ENCODE measurements around the gene TGIF1. TPM values are rescaled to one million over a fixed set of nuclear protein-coding genes. Genes with fewer than 3 reads are reported as not detected.
A peak's percentile ranks its signal among the peaks of the same experiment; 100 is the strongest.

The TGIF1 gene
- total and polyA plus RNA-seq, 9 of the 15 experiments (the other 6 are each of a cell fraction or from before 2014, with no cell fraction given), result 16.1 to 77.7 (median 44.6) TPM

GRCh38 chr18:3447895-3448837 lies 1.8 kb upstream of the TGIF1 start (continued):
- no peak for TF ChIP-seq CHD7 (IDR thresholded peaks at IDR 0.05; ENCODE audit: low read depth, low read length)
- TF ChIP-seq ZNF717 (CRISPR knock-in tag; IDR thresholded peaks at IDR 0.05), result no peak
- TF ChIP-seq KLF10 (CRISPR knock-in tag; IDR thresholded peaks at IDR 0.05), result no peak
- TF ChIP-seq MXI1 (IDR thresholded peaks at IDR 0.05; ENCODE audit: low read depth, low read length), result no peak; the same call in 1 of the 2 replicates
- no peak for TF ChIP-seq ADNP (tag; IDR thresholded peaks at IDR 0.05)
- no peak for TF ChIP-seq MBD1 (CRISPR knock-in tag; IDR thresholded peaks at IDR 0.05)
- no peak for TF ChIP-seq CBX8 (IDR thresholded peaks at IDR 0.05; ENCODE audit: borderline replicate concordance, extremely low read depth, low read depth, low read length, poor library complexity, severe bottlenecking)
- TF ChIP-seq HMBOX1 (IDR thresholded peaks at IDR 0.05), result peak; percentile 13; the same call in 1 of the 2 replicates
- peak; percentile 67; the same call in 1 of the 2 replicates for TF ChIP-seq KLF6 (CRISPR knock-in tag; IDR thresholded peaks at IDR 0.05; ENCODE audit: borderline replicate concordance)
- TF ChIP-seq USF2 (CRISPR knock-in tag; IDR thresholded peaks at IDR 0.05), result no peak

Measured in K562 (cell line).